HG03025 (cell line): Measurements from ENCODE around the gene ZFAND2B.
"Not testable (repeated sequence)": the region's sequence is repeated elsewhere in the genome, so short reads cannot be mapped to it uniquely, and the experiment has no call there.

Source experiments
- ATAC-seq: cut with Tn5 transposase; IDR thresholded peaks from one replicate; pipeline ENCODE4 v1.9.1; 2021; ENCODE audit warnings: mild to moderate bottlenecking, moderate library complexity; ENCODE audit not compliant: unreplicated experiment, low FRiP score

ZFAND2B gene

DNA sequence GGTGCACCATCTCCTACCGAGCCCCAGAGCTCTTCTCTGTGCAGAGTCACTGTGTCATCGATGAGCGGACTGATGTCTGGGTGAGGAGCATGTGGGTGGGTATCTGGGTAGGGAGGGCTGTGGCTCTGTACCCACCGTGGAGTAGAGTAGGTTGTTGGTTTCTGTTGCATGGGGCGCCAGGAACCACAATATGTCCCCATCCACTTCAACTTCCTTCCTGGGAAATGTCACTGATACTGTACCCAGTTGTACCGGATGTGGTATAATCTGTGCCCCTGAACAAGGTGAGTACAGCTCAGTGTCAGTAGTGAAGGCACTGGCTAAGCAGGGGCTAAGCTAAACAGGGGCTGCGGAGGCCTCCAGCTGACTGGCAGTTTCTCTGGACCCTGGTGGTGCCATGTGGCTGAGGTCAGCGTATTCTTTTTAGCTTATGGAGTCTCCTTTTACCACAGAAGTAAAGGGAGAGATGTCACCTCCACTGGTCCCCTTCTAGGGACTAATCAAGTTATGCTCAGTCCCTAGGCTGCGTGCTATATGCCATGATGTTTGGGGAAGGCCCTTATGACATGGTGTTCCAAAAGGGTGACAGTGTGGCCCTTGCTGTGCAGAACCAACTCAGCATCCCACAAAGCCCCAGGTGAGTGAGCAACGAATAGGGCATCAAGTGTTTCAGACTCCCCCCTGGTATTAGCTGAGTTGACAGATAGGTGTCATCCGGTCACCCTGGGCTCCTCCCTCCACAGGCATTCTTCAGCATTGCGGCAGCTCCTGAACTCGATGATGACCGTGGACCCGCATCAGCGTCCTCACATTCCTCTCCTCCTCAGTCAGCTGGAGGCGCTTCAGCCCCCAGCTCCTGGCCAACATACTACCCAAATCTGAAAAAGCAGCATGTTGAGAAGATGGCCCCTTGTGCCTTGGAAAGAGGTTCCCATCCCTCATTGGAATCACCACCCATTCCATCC lies 41.4 kb downstream of the ZFAND2B start:
- ATAC-seq, result no peak

DNA sequence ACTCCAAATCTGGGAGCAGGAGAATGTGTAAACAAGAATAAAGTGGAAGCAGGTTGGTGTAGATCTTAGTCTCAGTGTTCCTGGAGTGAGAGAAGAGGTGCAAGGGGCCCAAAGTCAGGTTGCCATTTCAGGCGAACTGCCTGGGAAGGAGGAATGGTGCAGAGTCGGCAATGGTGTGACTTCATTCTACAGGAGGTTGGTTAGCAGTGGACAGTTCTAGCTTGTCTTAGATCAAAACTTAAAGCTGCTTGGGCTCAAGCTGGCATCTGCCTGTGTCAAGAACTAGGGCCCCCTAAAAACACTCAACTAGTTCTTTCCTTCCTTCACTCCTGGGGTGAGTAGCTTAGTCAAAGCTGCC lies 42.2 kb downstream of the ZFAND2B start:
- ATAC-seq, result no peak

DNA sequence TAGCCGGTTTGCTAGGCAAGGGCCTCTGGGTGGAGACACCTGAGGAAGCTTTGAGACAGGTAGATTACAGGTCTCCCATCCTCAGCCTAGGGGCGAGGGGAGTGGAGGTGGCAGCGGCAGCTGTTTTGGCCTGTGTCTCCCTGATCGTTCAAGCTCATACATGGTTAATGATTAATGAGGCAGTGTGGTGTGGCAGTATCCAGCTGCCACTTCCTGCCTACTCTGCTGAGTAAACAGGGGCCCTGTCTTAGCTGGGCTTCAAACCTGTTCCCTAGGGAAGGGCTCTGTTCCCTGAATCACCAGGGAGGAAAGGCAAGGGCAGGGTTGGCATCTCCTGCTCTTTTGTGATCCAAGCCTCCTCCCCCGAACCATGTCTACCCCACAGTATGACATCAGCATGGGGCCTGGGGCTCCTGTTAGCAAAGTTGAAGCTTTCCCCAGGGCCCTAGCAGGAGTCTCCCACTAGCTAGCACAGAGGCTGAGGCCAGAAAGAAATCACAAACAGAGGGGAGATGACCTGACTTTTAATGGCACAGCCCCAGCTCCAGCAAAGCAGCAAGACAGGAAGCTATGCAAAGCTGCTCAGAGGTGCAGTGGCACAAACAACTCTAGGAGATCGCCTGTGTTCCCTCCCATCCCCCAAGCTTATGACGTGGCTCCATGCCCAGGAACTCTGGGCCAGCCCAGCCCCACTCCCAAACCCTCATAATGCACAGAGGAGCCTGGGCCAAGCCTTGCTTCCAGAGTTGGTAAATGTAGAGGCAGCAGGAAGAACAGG lies 42.8 kb downstream of the ZFAND2B start:
- ATAC-seq, result no peak

DNA sequence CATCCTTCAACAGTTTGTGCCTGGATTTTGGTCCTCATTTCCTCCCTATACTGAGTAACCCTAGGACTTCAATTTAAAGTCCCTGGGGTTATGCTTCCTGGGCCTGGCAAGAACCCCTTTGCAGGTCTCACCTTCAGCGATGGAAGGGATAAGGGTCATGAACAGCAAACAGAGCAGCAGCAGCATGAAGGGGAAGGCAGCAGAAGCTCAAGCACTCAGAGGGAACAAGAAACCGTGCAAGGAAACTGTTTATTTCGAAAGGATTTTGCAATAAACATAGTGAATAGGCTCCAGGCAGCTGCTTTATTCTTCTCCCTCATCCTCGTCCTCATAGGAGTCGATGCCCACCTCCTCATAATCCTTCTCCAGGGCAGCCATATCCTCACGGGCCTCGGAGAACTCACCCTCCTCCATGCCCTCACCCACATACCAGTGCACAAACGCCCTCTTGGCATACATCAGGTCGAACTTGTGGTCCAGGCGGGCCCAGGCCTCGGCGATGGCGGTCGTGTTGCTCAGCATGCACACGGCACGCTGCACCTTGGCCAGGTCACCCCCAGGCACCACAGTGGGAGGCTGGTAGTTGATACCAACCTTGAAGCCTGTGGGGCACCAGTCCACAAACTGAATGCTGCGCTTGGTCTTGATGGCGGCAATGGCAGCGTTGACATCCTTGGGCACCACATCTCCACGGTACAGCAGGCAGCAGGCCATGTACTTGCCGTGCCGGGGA lies 43.6 kb downstream of the ZFAND2B start:
- no peak for ATAC-seq

DNA sequence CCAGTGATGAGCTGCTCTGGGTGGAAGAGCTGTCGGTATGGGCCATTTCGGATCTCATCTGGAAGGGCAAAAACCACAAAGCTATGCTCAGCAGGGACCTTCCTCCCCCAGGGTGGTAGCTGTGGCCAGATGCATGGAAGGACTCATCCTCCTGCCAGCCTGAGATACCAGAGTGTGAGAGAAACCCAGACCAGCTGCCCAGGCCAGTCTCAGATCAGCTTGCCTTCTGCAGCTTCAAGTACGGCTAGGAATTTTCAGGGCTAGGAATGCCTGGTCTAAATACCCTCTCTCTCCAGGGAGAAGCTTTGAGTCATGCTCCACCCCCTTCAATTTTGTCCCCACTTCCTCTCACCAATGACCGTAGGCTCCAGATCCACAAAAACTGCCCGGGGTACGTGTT lies 45.1 kb downstream of the ZFAND2B start:
- no peak for ATAC-seq

DNA sequence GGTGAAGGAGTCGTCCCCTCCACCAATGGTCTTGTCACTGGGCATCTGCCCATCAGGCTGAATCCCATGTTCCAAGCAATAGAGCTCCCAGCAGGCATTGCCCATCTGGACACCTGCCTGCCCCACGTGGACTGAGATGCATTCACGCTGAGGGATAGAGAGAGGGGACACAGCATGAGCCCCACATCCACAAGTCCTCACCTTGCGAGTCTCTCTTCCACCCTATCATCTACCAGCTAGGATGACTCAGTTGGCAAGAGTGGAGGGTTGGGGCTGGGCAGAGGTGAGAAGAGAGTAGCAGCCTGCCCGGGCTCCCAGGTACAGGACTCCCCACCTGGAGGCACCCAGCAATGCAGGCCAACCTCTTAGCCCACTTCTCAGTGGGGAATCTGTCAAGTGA lies 45.5 kb downstream of the ZFAND2B start:
- no peak for ATAC-seq

DNA sequence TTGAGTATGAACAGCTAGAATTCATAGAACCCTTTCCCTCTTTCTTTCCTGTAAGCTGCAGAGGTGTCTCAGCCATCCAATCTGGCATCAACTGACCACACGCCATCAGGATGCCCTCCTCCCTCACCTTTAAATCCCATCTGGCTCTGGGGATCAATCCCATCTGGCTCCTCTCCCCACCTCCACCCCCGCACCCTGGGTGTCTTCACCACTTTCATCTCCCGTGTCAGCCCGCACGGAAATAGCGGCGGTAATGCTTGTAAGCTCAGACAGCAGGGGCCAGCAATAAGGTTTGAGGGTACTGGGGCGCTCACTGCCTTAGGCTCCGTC lies 46.0 kb downstream of the ZFAND2B start:
- no peak for ATAC-seq

DNA sequence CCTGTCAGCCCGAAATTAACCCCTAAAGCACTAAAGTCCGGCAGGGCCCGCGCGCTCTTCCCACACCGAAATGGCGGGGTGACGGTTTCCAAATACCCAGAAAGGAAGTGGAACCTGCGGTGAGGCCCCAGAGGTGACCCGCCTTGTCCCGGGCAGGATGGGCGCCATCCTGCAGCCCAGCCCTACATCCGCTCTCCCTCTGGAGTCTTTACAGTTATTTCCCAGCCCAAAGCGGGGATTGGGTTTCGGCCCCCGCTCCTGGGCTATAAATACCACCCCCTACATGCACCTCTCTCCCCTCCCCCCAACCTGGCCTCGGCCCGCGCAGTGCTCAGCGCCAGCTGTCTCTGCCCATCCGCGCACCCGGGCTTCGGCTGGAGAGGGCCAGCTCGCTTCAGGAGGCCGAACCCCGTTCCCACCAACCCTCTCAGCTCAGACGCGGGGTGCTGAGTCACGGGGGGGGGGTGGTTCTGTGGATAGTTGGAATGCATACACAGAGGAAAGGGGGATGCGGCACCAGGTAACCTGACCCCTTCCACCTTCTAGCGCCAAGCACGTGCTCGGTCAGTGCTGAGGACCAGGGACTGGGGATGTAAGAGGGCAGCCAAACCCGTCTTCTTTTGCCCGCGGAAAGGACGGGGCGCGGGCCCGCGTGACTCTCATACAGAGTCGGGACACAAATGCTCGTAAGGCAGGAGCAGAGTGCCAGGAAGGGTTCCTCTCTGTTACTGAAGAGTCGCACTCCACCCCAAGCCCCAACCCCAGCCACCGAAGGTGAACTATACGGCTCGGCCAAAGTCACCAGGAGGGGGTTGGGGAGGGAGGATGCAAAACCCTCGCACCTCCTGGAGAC lies 46.5 kb downstream of the ZFAND2B start, which contains the start of gene TUBA4B:
TUBA4B (plus strand) TSS at position 344 of the 853 bp plus-strand sequence; CDS start at position 509, 165 bp downstream.
- ATAC-seq, result peak; percentile 23

DNA sequence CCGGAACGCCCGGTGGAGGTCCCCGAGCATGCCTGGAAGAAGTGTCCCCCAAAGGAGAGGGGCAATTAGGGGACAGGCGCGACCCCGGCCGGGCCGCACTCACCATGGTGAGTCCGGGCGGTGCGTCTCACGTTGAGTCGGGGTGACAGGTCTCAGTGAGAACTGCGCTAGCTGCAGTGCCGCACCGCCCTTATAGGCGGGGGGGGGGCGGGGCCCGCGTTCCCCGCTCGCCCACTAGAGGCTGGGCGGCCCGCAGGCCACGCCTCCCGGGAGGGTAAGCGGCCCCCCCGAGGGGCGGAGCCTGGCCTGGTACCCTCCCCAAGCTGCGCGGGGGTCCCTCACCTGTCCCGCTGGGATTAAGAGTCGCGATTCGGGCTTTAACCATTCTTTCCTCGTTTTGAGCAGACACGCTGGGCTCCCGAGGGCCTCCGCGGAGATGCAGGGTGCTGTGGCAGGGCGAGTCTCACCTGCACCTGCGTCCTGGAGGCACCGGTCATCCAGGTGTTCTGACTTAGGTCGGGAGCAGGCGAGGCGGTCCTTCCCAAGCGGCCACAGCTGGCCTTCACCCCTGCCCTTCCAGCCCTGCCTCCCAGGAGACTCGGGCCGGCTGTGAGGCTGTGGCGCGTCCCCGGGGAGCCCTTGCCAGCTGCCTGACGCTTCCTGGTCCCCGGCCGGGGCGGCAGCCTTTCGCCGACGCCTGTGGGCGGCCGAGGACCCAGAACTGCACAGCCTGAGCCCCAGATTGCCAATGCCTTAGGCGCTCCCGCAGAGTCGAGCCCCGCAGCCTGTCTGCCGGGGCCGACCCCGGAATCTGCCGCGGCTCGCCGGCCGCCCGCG lies 47.4 kb downstream of the ZFAND2B start, which contains the start of gene TUBA4A:
TUBA4A (minus strand) TSS at position 166 of the 837 bp plus-strand sequence; CDS start at position 106, 60 bp downstream.
- ATAC-seq, result peak; percentile 49

DNA sequence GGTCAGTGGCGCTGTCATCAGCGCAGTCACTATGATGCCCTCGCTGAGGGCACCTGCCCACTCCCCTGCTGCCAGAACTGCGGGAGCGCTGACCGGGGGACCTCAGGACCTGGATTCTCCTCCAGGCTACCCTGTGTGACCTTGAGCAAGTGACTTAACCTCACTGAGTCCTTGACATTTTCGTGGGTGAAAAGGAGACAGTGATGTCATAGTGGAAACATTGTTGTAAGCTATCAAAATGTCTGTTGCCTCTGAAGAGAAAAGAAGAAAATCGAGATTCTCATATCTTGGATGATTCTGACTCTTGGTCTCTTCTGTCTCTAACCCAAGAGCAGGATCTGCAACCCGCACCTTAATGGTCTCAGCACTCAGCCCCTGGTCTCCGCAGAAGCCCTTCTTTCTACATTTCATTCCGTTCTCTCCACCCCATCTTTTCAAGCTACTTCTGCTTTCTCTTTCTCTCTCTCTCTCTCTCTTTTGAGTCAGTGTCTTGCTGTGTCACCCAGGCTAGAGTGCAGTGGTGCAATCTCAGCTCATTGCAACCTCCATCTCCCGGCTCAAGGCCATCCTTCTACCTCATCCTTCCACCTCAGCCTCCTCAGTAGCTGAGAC lies 48.1 kb downstream of the ZFAND2B start:
- peak; percentile 19 for ATAC-seq

DNA sequence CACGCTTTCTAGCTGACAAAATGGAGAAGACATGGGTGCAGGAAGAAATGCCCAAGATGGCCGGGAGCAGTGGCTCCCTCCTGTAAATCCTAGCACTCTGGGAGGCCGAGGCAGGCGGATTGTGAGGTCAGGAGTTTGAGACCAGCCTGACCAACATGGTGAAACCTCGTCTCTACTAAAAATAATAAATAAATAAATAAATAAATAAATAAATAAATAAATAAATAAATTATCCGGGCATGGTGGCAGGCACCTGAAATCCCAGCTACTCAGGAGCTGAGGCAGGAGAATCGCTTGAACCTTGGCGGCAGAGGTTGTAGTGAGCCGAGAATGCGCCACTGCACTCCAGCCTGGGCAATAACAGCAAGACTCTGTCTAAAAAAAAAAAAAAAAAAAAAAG lies 52.4 kb downstream of the ZFAND2B start:
- not testable (repeated sequence) for ATAC-seq
